NT2/D1 (cell line): ENCODE measurements around the gene OSBPL10.

Experiments used
- DNase-seq: peaks from one replicate; pipeline ENCODE4 v3.0.0-alpha.2; 2011; ENCODE audit warnings: low read depth, low spot score
- H3K27me3 ChIP-seq: 2 replicates; pipeline ENCODE4 v1.6.0; 2011; ENCODE audit warnings: mild to moderate bottlenecking; ENCODE audit not compliant: insufficient read length, insufficient read depth
- H3K36me3 ChIP-seq: 2 replicates; pipeline ENCODE4 v1.6.1; 2011; ENCODE audit warnings: mild to moderate bottlenecking, low read length, mixed read lengths; ENCODE audit not compliant: insufficient read depth, insufficient read length
- H3K4me1 ChIP-seq: 2 replicates; pipeline ENCODE4 v1.5.1; 2011; ENCODE audit not compliant: insufficient read depth, insufficient read length
- H3K4me3 ChIP-seq: 2 replicates; pipeline ENCODE4 v1.5.1; 2011; ENCODE audit warnings: low read depth; ENCODE audit not compliant: insufficient read length
- H3K9ac ChIP-seq: 2 replicates; pipeline ENCODE4 v1.6.0; 2011; ENCODE audit warnings: low read depth; ENCODE audit not compliant: insufficient read length
- H3K9me3 ChIP-seq: 2 replicates; pipeline ENCODE4 v1.5.1; 2011; ENCODE audit warnings: mild to moderate bottlenecking, low read length; ENCODE audit not compliant: insufficient read depth
- SUZ12 ChIP-seq: IDR thresholded peaks from 2 replicates; pipeline ENCODE4 v1.6.1; 2011; ENCODE audit not compliant: insufficient read length, insufficient read depth; ENCODE audit errors: extremely low read depth
- YY1 ChIP-seq: IDR thresholded peaks from 2 replicates; pipeline ENCODE4 v1.6.1; 2011; ENCODE audit not compliant: insufficient read length, insufficient read depth
- ZNF274 ChIP-seq: IDR thresholded peaks from 2 replicates; pipeline ENCODE4 v1.6.1; 2011; ENCODE audit warnings: mild to moderate bottlenecking, low read depth, low read length

OSBPL10 gene

GRCh38 chr3:31709005-31709404, 272.1 kb downstream of the OSBPL10 start:
- no peak for TF ChIP-seq SUZ12
- TF ChIP-seq YY1: no peak
- no peak for TF ChIP-seq ZNF274
- H3K9ac ChIP-seq: no peak overlapping the region
- H3K36me3 ChIP-seq: peaks cover 9% of the 10 kb centered on the region
- H3K4me1 ChIP-seq: no peaks in the 10 kb centered on the region
- no peak overlapping the region for H3K4me3 ChIP-seq
- H3K27me3 ChIP-seq: no peaks in the 10 kb centered on the region
- no peaks in the 10 kb centered on the region for H3K9me3 ChIP-seq
- DNase-seq: no peak

GRCh38 chr3:31707286-31707685, 273.8 kb downstream of the OSBPL10 start:
- H3K9ac ChIP-seq: no peak overlapping the region

GRCh38 chr3:31705736-31706135, 275.3 kb downstream of the OSBPL10 start:
- H3K9ac ChIP-seq: no peak overlapping the region
- no peak for DNase-seq
- no peaks in the 10 kb centered on the region for H3K9me3 ChIP-seq
- TF ChIP-seq YY1 (no peak), SUZ12 (no peak), ZNF274 (no peak)
- H3K27me3 ChIP-seq: no peaks in the 10 kb centered on the region
- H3K4me1 ChIP-seq: no peaks in the 10 kb centered on the region
- no peak overlapping the region for H3K4me3 ChIP-seq
- peaks cover 23% of the 10 kb centered on the region for H3K36me3 ChIP-seq

More at GRCh38 chr3:31707286-31707685, 273.8 kb downstream of the OSBPL10 start:
- no peak for DNase-seq
- H3K4me3 ChIP-seq: no peak overlapping the region
- TF ChIP-seq YY1: no peak
- TF ChIP-seq ZNF274: no peak
- no peak for TF ChIP-seq SUZ12
- peaks cover 9% of the 10 kb centered on the region for H3K36me3 ChIP-seq
- no peaks in the 10 kb centered on the region for H3K27me3 ChIP-seq
- H3K4me1 ChIP-seq: no peaks in the 10 kb centered on the region
- no peaks in the 10 kb centered on the region for H3K9me3 ChIP-seq

- peaks cover 24% of the 10 kb centered on the region for H3K36me3 ChIP-seq
- H3K4me1 ChIP-seq: no peaks in the 10 kb centered on the region
- no peak for DNase-seq
- TF ChIP-seq SUZ12: no peak
- no peak for TF ChIP-seq YY1
- no peak for TF ChIP-seq ZNF274
- H3K9ac ChIP-seq: no peak overlapping the region
- H3K4me3 ChIP-seq: no peak overlapping the region
- H3K9me3 ChIP-seq: no peaks in the 10 kb centered on the region
- no peaks in the 10 kb centered on the region for H3K27me3 ChIP-seq
Measured at GRCh38 chr3:31704591-31705179, 276.4 kb downstream of the OSBPL10 start.

- H3K9me3 ChIP-seq: no peaks in the 10 kb centered on the region
- no peak for TF ChIP-seq SUZ12
- no peak for TF ChIP-seq YY1
- no peak for TF ChIP-seq ZNF274
- no peak for DNase-seq
- no peak overlapping the region for H3K9ac ChIP-seq
- H3K4me3 ChIP-seq: no peak overlapping the region
- no peaks in the 10 kb centered on the region for H3K4me1 ChIP-seq
- H3K27me3 ChIP-seq: no peaks in the 10 kb centered on the region
- peaks cover 29% of the 10 kb centered on the region for H3K36me3 ChIP-seq
Measured at GRCh38 chr3:31704156-31704555, 276.9 kb downstream of the OSBPL10 start.

GRCh38 chr3:31701286-31701685, 279.8 kb downstream of the OSBPL10 start:
- H3K27me3 ChIP-seq: no peaks in the 10 kb centered on the region
- TF ChIP-seq SUZ12 (no peak), ZNF274 (no peak), YY1 (no peak)
- no peak for DNase-seq

GRCh38 chr3:31699309-31699953, 281.6 kb downstream of the OSBPL10 start:
- peaks cover 30% of the 10 kb centered on the region for H3K36me3 ChIP-seq
- DNase-seq: no peak
- TF ChIP-seq YY1 (no peak), ZNF274 (no peak), SUZ12 (no peak)
- H3K9me3 ChIP-seq: no peaks in the 10 kb centered on the region
- no peaks in the 10 kb centered on the region for H3K4me1 ChIP-seq
- H3K9ac ChIP-seq: no peak overlapping the region
- no peaks in the 10 kb centered on the region for H3K27me3 ChIP-seq
- H3K4me3 ChIP-seq: no peak overlapping the region

More at GRCh38 chr3:31701286-31701685, 279.8 kb downstream of the OSBPL10 start:
- H3K4me1 ChIP-seq: no peaks in the 10 kb centered on the region
- H3K36me3 ChIP-seq: peaks cover 30% of the 10 kb centered on the region
- H3K4me3 ChIP-seq: no peak overlapping the region
- no peaks in the 10 kb centered on the region for H3K9me3 ChIP-seq
- no peak overlapping the region for H3K9ac ChIP-seq
